COLO668 (cell line): ENCODE results near the gene FRRS1.

Experiments used
- DNase-seq: peaks from one replicate; lab custom pipeline; 2025; ENCODE audit not compliant: unreplicated experiment; lab: John Stamatoyannopoulos, UW

Gene FRRS1

GRCh38 chr1:99737016-99737415 lies 29.4 kb downstream of the FRRS1 start:
- no peak for DNase-seq

- no peak for DNase-seq
Measured at GRCh38 chr1:99735852-99736251, 30.6 kb downstream of the FRRS1 start.

GRCh38 chr1:99731384-99731783 lies 35.1 kb downstream of the FRRS1 start:
- no peak for DNase-seq

GRCh38 chr1:99728494-99729235 lies 37.8 kb downstream of the FRRS1 start:
- no peak for DNase-seq

- no peak for DNase-seq
Measured at GRCh38 chr1:99727575-99728185, 38.8 kb downstream of the FRRS1 start.

GRCh38 chr1:99726818-99727217 lies 39.6 kb downstream of the FRRS1 start:
- no peak for DNase-seq

- DNase-seq = no peak
Measured at GRCh38 chr1:99726407-99726806, 40.0 kb downstream of the FRRS1 start.

GRCh38 chr1:99725996-99726395 lies 40.4 kb downstream of the FRRS1 start:
- DNase-seq = no peak

DNA sequence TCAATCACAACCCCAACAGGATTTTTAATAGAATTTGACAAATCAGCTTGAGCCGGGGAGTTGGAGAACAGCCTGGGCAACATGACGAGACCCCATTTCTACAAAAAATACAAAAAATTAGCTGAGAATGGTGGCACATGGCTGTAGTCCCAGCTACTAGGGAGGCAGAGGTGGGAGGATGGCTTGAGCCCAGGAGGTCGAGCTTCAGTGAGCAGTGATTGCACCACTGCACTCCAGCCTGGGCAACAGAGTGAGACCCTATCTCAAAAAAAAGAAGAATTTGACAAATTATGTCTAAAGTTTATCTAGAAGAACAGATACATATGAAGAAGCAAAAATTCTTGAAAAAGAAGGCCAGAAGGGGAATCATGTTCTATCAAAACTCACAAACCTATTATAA lies 43.2 kb downstream of the FRRS1 start:
- DNase-seq = no peak

GRCh38 chr1:99717005-99717404 lies 49.4 kb downstream of the FRRS1 start:
- no peak for DNase-seq

GRCh38 chr1:99713006-99713405 lies 53.4 kb downstream of the FRRS1 start:
- DNase-seq = no peak

GRCh38 chr1:99710994-99711393 lies 55.4 kb downstream of the FRRS1 start:
- no peak for DNase-seq

- peak; percentile 61 for DNase-seq
Measured at GRCh38 chr1:99707535-99708142, 58.8 kb downstream of the FRRS1 start.

- DNase-seq = no peak
Measured at GRCh38 chr1:99705385-99705784, 61.0 kb downstream of the FRRS1 start.

DNA sequence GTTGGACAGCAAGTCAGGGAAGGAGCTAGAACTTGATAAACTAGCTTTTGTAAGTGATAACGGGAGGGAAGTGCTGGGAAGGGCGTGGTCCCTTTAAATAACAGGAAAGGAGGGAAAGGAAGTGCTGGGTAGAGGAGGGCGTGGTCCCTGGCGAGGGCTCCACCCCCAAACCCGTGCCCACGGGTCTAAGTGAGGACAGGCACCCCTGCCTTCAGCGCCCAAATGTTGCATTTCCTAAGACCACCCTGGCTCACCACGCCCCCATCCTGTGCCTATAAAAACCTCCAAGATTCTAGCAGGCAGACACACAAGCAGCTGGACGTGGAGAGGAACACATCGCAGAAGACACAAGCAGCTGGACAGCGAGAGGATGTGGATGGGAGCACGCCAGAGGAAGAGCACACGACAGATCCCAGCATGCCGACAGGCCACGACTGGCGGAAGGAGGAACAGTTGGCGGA lies 62.0 kb downstream of the FRRS1 start:
- DNase-seq = no peak

- no peak for DNase-seq
Measured at GRCh38 chr1:99702221-99702620, 64.2 kb downstream of the FRRS1 start.

- no peak for DNase-seq
Measured at GRCh38 chr1:99700020-99700419, 66.4 kb downstream of the FRRS1 start.

GRCh38 chr1:99697580-99697979 lies 68.9 kb downstream of the FRRS1 start:
- no peak for DNase-seq

GRCh38 chr1:99696616-99697015 lies 69.8 kb downstream of the FRRS1 start:
- DNase-seq = no peak

DNA sequence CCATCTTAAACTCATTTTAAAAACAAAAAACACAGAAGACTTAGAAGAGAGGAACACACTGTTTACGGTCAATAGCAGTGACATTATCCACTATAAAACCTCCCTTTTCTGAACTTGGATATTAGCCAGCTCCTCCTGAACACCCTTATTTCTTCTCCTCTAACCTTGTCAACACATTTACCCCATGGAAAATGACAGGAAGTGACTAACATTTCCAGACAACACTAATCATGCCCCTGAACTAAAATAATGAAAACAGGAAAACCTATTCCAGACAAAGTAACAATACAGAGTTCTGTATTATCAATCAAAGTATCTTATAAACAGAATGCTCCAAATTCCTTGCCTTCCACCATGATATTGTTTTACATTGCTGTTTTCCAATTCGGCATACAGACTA lies 75.3 kb downstream of the FRRS1 start:
- no peak for DNase-seq

DNA sequence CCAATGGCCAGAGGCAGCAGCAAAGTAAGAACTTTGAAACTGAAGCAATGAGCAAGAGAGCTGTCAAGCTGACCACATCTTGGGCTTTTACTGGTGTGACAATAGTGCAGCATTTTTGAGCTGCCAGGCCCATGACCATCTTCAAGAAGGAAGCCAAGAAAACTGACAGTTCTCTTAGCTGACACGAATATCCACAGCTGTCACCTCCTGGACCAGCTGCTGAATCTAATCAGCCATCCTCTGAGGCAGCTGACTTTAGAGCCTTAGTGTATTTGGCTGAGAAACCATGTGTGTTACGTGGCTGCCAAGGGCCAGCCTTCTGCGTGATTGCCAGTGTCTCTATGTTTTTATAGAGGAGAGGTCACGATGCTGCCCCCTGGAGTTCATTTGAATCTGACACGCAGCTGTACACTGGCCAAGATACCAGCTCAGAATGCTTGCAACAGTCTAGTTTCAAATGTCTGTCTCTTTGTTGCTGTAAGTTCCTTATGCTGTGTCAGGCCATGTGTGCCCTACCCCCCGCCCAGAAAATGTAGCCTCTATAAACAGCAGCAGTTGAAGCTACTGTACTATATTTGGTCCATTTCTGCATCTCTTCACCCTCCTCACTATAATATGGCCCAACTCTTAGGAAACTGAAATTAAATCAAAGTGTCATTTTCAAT lies 80.8 kb downstream of the FRRS1 start:
- peak; percentile 54 for DNase-seq

DNA sequence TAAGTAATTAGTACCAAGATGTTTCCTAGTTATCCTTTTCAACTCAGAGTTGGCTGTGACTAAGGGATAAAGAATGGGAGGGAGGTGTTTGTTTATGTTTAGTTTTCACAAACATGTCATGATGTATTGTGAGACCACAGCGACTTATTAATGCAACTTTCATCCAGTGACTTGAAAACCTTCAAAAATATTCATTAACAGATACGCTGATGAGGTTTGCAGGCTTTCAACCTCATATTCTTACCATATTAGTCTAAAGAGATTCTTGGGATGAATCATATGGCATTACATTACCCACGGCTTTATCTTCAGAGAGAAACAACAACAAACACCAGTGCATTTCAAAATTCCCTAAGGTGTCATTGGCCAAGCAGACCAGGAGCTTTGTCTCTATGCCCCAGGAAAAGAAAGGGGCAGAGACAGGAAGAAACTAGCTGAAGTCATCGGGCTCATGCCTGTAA lies 84.1 kb downstream of the FRRS1 start:
- no peak for DNase-seq
